GM18951 (cell line): ENCODE measurements around the gene PRKCG.
"Not testable (repeated sequence)": the region's sequence is repeated elsewhere in the genome, so short reads cannot be mapped to it uniquely, and the experiment has no call there.

ENCODE experiments used
- POLR2A ChIP-seq: IDR thresholded peaks from 4 replicates; pipeline ENCODE4 v1.6.1; 2011; ENCODE audit warnings: mild to moderate bottlenecking; ENCODE audit not compliant: insufficient read length, insufficient read depth; ENCODE audit errors: extremely low read depth
- in situ Hi-C: fragments of 300-500 bp; cut with MboI; formaldehyde crosslinking; loops from one replicate; pipeline ENCODE4 v1.12.0; 2022; ENCODE audit warnings: low sequenced_read_pairs, mixed read lengths, inconsistent platforms; ENCODE audit not compliant: unreplicated experiment

The PRKCG gene

DNA sequence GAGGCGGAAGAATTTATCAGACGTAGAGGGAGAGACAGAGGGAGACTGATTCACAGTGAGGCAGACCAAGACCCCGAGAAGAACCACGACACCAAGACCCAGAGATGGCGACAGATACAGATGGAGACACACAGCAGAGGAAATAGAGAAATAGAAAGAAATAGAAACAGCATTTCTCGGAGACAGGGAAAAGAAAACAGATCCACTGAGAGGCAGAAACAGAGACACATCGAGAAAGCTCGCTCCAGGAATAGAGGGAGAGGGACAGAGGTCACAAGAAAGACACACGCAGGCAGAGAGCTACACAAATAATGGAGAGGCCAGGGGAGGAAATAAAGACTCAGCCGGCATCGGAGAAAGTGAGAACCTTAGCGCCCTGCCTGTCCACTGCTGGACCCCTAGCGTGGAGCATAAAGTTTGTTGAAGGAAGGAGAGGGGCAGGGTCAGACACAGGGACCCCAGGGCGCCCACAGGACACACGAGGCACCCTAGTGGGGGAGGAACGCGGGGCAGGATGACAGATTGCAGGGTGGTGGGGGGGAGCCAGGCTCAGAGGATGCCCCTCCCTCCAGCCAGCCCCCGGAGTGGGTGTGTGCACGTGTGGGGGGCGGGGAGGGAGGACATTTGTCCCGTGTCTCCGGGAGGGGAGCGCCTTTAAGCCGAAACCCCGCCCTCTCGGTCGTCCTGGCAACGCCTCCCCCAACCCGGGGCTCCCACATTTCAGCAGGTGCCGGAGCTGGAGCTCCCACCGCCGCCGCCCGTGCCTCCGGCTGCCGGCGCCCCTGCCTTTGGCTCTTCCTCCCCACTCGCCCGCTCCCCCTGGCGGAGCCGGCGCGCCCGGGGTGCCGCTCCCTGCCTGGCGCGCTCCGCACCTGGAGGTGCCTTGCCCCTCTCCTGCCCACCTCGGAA, at the start of gene PRKCG:
TSS of gene PRKCG (plus strand) at position 716 of the 909 bp plus-strand sequence. CDS start 298 bp downstream, outside the sequence.
- in situ Hi-C loops = no loop called here
- TF ChIP-seq POLR2A = no peak

DNA sequence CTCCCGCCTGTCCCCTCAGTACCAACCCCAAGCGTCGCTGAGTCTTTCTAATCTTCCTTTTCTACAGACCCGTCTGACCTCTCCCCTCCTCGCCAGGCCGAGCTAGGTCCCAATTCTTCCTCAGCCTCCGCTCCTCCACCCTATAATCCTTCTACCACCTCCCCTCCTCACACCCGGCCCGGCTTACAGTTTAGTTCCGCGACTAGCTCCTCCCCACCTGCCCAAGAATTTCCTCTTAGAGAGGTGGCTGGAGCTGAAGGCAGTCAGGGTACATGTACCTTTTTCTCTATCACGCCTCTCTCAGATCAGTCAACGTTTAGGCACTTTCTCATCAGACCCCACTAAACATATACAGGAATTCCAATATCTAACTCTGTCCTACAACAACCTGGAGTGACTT, 49.1 kb upstream of the PRKCG start:
- in situ Hi-C loops = not testable (repeated sequence)

DNA sequence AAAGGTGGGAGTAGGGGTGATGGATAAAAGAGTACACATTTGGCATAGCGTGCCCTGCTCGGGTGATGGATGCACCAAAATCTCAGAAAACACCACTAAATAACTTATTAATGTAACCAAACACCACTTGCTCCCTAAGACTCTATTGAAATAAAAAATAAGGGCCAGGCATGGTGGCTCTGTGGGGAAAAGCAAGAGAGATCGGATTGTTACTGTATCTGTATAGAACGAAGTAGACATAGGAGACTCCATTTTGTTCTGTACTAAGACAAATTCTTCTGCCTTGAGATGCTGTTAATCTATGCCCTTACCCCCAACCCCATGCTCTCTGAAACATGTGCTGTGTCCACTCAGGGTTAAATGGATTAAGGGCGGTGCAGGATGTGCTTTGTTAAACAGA, 43.6 kb upstream of the PRKCG start:
- in situ Hi-C loops = not testable (repeated sequence)

DNA sequence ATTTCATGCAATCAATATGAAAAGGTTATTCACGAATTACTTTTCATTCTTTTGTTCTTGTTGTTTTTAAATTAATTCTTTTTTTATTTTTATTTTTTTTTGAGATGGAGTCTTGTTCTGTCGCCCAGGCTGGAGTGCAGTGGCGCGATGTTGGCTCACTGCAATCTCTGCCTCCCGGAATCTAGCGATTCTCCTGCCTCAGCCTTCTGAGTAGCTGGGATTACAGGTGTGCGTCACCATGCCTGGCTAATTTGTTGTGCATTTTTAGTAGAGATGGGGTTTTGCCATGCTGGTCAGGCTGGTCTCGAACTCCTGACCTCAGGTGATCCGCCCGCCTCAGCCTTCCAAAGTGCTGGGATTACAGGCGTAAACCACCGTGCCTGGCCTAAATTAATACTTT, 41.8 kb upstream of the PRKCG start:
- in situ Hi-C loops = loop anchor here (10.0 kb wide), 1 partner anchor 175 kb away; no protein-coding TSS in a partner anchor

DNA sequence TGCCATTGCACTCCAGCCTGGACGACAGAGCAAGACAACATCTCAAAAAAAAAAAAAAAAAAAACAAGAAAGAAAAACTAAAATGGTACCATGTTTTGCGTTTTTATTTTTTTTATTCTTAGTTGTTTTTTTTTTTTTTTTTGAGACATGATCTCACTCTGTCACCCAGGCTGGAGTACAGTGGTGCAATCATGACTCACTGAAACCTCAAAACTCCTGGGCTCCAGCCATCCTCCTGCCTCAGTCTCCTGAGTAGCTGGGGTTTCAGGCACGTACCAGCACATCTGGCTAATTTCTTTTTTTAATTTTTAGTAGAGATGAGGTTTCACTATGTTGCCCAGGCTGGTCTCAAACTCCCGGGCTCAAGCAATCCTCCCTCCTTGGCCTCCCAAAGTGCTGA, 41.1 kb upstream of the PRKCG start:
- in situ Hi-C loops = loop anchor here (10.0 kb wide), 1 partner anchor 174 kb away; no protein-coding TSS in a partner anchor

DNA sequence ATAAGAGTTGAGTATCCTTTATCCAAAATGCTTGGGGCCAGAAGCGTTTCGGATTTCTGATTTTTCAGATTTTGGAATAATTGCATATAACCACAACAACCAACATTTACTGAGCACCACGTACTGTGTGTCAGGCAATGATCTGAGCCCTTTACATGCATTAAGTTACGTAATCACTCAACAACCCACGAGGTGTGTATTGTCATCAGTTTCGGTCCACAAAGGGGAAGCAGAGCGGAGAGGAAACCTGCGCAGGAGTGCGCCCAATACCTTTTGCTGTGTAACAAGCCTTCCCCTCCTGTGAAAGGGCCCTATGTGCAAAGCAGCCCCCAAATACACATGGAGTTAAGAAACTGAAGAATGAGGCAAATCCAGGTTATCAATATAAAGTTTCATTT, 37.1 kb upstream of the PRKCG start:
- TF ChIP-seq POLR2A = no peak
- in situ Hi-C loops = loop anchor here (10.0 kb wide), 1 partner anchor 170 kb away; no protein-coding TSS in a partner anchor

DNA sequence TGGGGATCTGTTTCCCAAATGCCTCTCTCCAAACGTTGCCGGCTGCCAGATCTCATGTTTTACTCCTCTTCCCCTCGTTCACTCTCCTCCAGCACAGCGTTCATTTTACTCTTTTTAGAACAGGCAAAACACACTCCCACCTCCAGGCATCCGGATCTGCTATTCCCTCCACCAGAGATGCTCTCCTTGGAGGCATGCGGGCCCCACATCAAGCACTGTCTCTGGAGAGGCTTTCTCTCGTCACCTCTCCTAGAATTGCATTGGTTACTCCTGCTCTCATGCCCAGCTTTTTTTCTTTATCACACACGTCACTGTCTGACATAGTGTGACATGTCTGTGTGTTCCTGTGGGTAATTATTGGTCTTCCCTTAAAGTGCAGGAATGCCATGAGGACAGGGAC, 34.4 kb upstream of the PRKCG start:
- in situ Hi-C loops = loop anchor here (10.0 kb wide), 1 partner anchor 167 kb away; no protein-coding TSS in a partner anchor
- no peak for TF ChIP-seq POLR2A

DNA sequence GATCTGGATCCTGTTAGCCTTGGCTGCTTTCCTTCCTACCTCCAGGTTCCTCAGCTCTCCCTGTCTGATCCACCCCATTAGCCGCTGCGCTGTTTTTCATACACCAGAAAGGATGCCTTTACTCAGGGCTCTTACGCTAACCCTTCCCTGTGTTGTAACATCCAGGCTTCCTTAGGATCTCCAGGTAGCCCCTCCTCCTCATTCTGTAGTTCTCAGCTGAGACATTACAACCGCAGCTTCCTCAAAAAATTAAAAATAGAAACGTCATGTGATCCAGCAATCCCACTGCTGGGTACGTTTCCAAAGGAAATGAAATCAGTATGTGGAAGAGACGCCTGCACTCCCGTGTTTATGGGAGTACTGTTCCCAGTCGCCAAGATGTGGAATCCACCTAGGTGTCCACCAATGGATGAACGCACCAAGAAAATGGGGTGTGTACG, 32.7 kb upstream of the PRKCG start:
- no peak for TF ChIP-seq POLR2A
- in situ Hi-C loops = loop anchor here (10.0 kb wide), 1 partner anchor 166 kb away; no protein-coding TSS in a partner anchor

DNA sequence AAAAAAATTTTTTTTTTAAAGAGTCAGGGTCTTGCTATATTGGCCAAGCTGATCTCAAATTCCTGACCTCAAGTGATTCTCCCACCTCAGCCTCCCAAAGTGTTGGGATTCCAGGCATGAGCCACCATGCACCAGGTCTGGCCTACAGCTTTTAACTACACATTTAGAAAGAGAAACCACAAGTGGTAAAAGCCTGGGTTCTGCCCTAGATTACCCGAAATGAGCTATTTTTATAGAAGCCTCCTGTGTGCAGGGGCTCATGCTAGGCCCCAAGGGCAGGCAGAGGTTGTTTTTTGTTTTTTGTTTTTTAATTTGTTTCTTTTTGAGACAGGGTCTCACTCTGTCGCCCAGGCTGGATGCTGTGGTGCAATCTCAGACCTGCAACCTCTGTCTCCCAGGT, 28.3 kb upstream of the PRKCG start:
- in situ Hi-C loops = no loop called here
- no peak for TF ChIP-seq POLR2A

DNA sequence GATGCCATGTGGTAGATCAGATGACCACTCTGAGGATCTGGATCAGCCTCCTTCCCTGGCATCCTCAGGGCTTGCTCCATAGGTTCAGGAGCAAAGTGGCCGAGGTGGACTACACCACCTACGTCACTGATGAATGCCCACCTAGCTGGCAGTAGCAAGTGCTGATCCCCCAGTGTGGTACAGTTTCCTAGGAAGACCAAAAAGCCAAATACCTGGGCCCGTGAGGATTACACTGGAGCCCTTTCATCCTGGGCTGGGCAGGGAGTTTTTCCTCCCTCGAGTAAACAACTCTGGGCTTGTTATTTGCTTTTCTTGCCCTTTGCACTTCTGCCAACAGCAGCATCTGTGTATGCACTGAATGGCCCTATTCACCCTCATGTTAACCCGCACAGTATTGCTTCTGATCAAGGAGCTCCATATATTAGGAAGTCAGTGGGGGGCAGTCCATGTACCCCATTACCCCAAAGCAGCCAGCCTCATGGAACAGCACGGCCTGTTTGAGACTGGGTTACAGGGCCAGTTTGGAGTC, 17.6 kb upstream of the PRKCG start:
- in situ Hi-C loops = no loop called here

DNA sequence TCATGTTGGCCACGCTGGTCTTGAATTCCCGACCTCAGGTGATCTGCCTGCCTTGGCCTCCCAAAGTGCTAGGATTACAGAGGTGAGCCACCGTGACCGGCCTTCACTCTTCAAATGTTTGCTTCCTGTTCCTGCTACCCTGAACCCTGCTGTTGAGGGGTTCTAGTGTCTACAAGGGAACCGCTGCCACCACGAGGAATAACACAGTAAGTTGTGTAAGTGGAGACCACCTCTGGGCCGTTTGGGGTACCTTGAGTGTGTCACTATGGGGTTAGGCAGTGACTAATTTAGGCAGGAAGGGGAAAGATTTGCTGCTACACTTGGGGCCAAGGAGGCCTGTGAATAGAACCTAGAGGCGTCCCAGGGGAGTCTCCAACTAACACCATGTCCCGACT, 16.5 kb upstream of the PRKCG start:
- no peak for TF ChIP-seq POLR2A
- in situ Hi-C loops = no loop called here

More for the DNA sequence above, 17.6 kb upstream of the PRKCG start:
- TF ChIP-seq POLR2A = no peak

DNA sequence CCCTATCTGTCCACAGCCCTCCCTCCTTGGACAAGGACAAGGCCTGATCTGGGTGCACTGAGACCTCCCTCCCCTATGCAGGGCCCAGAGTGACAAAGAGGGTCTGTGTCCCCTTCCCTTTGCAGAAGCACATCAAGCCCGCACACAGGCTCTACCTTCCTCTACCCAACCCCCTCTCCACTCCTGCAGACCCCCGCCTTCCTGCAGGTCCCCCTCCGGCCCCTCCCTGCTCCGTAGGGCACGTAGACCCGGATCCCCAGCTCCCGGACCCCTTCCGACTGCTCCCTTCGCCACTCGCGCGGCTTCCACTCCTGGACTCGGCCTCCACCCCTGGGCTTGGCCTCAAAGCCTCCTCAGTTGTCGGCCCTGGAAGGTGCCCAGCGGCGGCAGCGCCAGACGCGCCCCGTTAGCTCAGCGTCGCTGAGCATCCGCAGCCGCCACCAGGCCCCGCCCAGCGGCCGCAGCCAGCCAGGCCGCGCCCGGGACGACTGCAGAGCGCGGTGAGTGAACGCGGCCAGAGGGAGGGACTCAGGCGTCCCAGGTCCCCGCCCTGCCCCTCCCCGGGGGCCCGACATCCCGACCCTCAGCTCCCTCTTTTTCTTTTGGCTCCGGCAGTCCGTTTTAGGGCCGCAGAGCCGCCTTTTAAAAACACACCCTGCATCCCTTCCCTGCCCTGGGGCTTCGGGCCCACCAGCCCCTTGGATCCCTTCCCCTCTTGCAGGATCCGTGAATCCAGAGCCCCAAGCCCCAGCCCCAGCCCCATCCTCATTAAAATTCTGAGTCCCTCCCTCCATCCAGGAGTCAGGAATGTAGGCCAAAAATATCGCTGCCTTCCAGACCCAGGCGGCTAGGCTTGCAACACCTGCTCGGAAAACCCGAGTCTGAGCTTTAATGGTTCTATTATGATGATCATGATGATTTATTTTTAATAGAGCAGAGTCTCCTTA, 15.8 kb upstream of the PRKCG start:
- peak; percentile 45 for TF ChIP-seq POLR2A
- in situ Hi-C loops = no loop called here

DNA sequence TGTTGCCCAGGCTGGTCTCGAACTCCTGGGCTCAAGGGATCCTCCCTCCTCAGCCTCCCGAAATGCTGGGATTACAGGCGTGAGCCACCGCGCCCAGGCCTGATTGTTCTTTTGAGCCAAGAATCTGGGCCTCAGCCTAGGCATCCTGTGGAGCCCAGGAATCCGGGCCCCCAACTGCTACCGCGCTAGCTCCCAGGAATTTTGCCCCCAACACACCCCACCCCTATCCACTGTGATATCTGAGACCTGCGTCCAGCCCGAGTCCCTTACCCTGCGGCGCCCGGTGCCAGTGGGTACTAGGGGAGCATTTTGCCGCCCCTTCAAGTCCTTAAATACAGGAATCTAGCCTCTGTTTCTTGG, 15.2 kb upstream of the PRKCG start:
- in situ Hi-C loops = no loop called here
- TF ChIP-seq POLR2A = no peak
